GM12878 (cell line): Measurements from ENCODE around the gene DLG2.

Experiments
- ATF3 ChIP-seq: IDR thresholded peaks from 2 replicates; pipeline ENCODE4 v1.6.1; 2011; ENCODE audit warnings: low read depth, mild to moderate bottlenecking, low read length, moderate library complexity, borderline replicate concordance; ENCODE audit errors: extremely low read depth
- BACH1 ChIP-seq: fragments of 450-650 bp; IDR thresholded peaks from 2 replicates; pipeline ENCODE4 v1.6.1; 2017; ENCODE audit warnings: mild to moderate bottlenecking, borderline replicate concordance
- CTCF ChIP-seq, 3 experiments: IDR thresholded peaks in 2 of 3; conservative IDR thresholded peaks in 1 of 3; 2 replicates each; pipeline ENCODE4 v1.5.1; 2011; ENCODE audit warnings: low read depth in 3 of 3, low read length in 3 of 3, mild to moderate bottlenecking in 3 of 3, control low read depth in 2 of 3, moderate library complexity in 2 of 3, inconsistent platforms in 1 of 3, mixed read lengths in 1 of 3; ENCODE audit not compliant: control insufficient read depth in 2 of 3, insufficient read depth in 1 of 3; ENCODE audit errors: extremely low read depth in 1 of 3
- POLR2AphosphoS2 ChIP-seq: IDR thresholded peaks from 2 replicates; pipeline ENCODE4 v1.6.1; 2011; ENCODE audit warnings: low read depth, mild to moderate bottlenecking, low read length, improper control_type of control experiment, moderate library complexity
- PRDM15 ChIP-seq: fragments of 450-650 bp; formaldehyde crosslinking; IDR thresholded peaks from 2 replicates; pipeline ENCODE4 v1.4.0; 2020; ENCODE audit warnings: mild to moderate bottlenecking, moderate library complexity
- RAD21 ChIP-seq: IDR thresholded peaks from 2 replicates; pipeline ENCODE4 v1.6.1; 2011; ENCODE audit warnings: mild to moderate bottlenecking, low read depth, low read length, moderate library complexity; ENCODE audit not compliant: insufficient read depth
- SP1 ChIP-seq: IDR thresholded peaks from one replicate; pipeline ENCODE4 v1.6.1; 2011; ENCODE audit warnings: low read depth, low read length
- ZNF384 ChIP-seq: IDR thresholded peaks from 2 replicates; pipeline ENCODE4 v1.6.1; 2012; ENCODE audit warnings: low read depth, mild to moderate bottlenecking, low read length, improper control_type of control experiment, borderline replicate concordance

GRCh38 chr11:84292955-84293354 is 1334.2 kb downstream of the DLG2 start:
- TF ChIP-seq CTCF (IDR thresholded peaks at IDR 0.05 in 2 of 3, conservative IDR thresholded peaks at IDR 0.05 in 1 of 3; ENCODE audit: control insufficient read depth in 2 of 3, extremely low read depth in 1 of 3, insufficient read depth in 1 of 3, low read depth in 3 of 3, low read length in 3 of 3) (no peak), RAD21 (no peak), PRDM15 (CRISPR knock-in tag) (no peak), POLR2AphosphoS2 (no peak), ATF3 (no peak), BACH1 (no peak), ZNF384 (no peak), SP1 (no peak)
